IMR-90 (cell line): ENCODE measurements around the gene PEX14. TPM values are rescaled to one million over a fixed set of nuclear protein-coding genes. Genes with fewer than 3 reads are reported as not detected.

Experiments used
- ATAC-seq: fragments of 200-7000 bp; cut with Tn5 transposase; 2 replicates; pipeline ENCODE4 v1.9.1; 2020; ENCODE audit warnings: low read depth, mild to moderate bottlenecking, moderate library complexity
- BruUV-seq: library from RNA; stranded (reverse); fragments of 400-500 nt; replicated peaks from 2 replicates; lab custom pipeline; 2021; lab: Mats Ljungman, UMichigan
- CTCF ChIA-PET: fragments of 300-600 bp; formaldehyde crosslinking; extraction: SDS; loops from one replicate; lab custom pipeline; 2021; ENCODE audit warnings: antibody characterized with exemption; lab: Yijun Ruan, JAX
- POLR2A ChIA-PET: fragments of 300-600 bp; sonication (Branson Sonifier 250); formaldehyde crosslinking; loops from one replicate; lab custom pipeline; 2022; ENCODE audit warnings: antibody characterized with exemption; ENCODE audit not compliant: unreplicated experiment; lab: Charles Lee
- DNase-seq: peaks from one replicate; pipeline ENCODE4 v3.0.0; 2013
- H2AFZ ChIP-seq: replicated peaks from 2 replicates; pipeline ENCODE3; 2013; ENCODE audit warnings: low read length, mild to moderate bottlenecking; ENCODE audit not compliant: poor library complexity
- H2AK5ac ChIP-seq: 2 replicates; pipeline ENCODE4 v1.6.1; 2013; ENCODE audit warnings: low read depth, low read length, inconsistent platforms
- H2AK9ac ChIP-seq: replicated peaks from 2 replicates; pipeline ENCODE3; 2013; ENCODE audit warnings: mild to moderate bottlenecking, low read depth, low read length, moderate library complexity; ENCODE audit not compliant: poor library complexity
- H2BK120ac ChIP-seq: 2 replicates; pipeline ENCODE4 v1.6.1; 2013; ENCODE audit warnings: low read depth, low read length, inconsistent platforms
- H2BK15ac ChIP-seq: 3 replicates; pipeline ENCODE4 v1.6.1; 2013; ENCODE audit warnings: low read depth, low read length, inconsistent platforms
- H2BK20ac ChIP-seq: 2 replicates; pipeline ENCODE4 v1.6.1; 2013; ENCODE audit warnings: low read depth, mild to moderate bottlenecking, inconsistent platforms, low read length, moderate library complexity
- H2BK5ac ChIP-seq: 2 replicates; pipeline ENCODE4 v1.6.1; 2013; ENCODE audit warnings: mild to moderate bottlenecking, low read depth, low read length, inconsistent platforms; ENCODE audit not compliant: poor library complexity, severe bottlenecking
- H3K14ac ChIP-seq: replicated peaks from 2 replicates; pipeline ENCODE4 v1.6.1; 2013; ENCODE audit warnings: low read depth, low read length, inconsistent platforms
- H3K18ac ChIP-seq: 2 replicates; pipeline ENCODE4 v1.6.1; 2013; ENCODE audit warnings: low read depth, low read length, control low read depth
- H3K23ac ChIP-seq: 2 replicates; pipeline ENCODE4 v1.6.1; 2013; ENCODE audit warnings: low read depth, low read length, inconsistent platforms
- H3K27ac ChIP-seq: 2 replicates; pipeline ENCODE4 v1.5.1; 2013; ENCODE audit warnings: mild to moderate bottlenecking, control low read depth, low read length; ENCODE audit not compliant: insufficient read depth
- H3K27me3 ChIP-seq: 2 replicates; pipeline ENCODE4 v1.6.1; 2013; ENCODE audit warnings: low read length; ENCODE audit not compliant: control insufficient read depth, insufficient read depth
- H3K36me3 ChIP-seq: 2 replicates; pipeline ENCODE4 v1.6.1; 2013; ENCODE audit warnings: low read length, mixed read lengths; ENCODE audit not compliant: control insufficient read depth, insufficient read depth
- H3K4ac ChIP-seq: 2 replicates; pipeline ENCODE4 v1.6.1; 2013; ENCODE audit warnings: low read depth, low read length, inconsistent platforms
- H3K4me1 ChIP-seq: 2 replicates; pipeline ENCODE4 v1.6.1; 2013; ENCODE audit warnings: low read length, mixed read lengths; ENCODE audit not compliant: control insufficient read depth, insufficient read depth
- H3K4me2 ChIP-seq: 2 replicates; pipeline ENCODE4 v1.6.1; 2013; ENCODE audit warnings: low read depth, mild to moderate bottlenecking, control low read depth, low read length, moderate library complexity
- H3K4me3 ChIP-seq: 2 replicates; pipeline ENCODE4 v1.5.1; 2013; ENCODE audit warnings: low read depth, mild to moderate bottlenecking, control low read depth, low read length, moderate library complexity; ENCODE audit not compliant: insufficient read depth
- H3K56ac ChIP-seq: 2 replicates; pipeline ENCODE4 v1.6.1; 2013; ENCODE audit warnings: low read length, inconsistent platforms; ENCODE audit not compliant: insufficient read depth; ENCODE audit errors: extremely low read depth
- H3K79me1 ChIP-seq, 2 experiments: 2 replicates each; pipeline ENCODE4 v1.6.1; 2013; ENCODE audit warnings: low read length in 2 of 2, inconsistent platforms in 1 of 2, low read depth in 1 of 2
- H3K9ac ChIP-seq: 2 replicates; pipeline ENCODE4 v1.6.1; 2013; ENCODE audit warnings: low read depth, low read length, control low read depth
- H3K9me1 ChIP-seq: 2 replicates; pipeline ENCODE4 v1.6.1; 2013; ENCODE audit warnings: low read length, inconsistent platforms; ENCODE audit not compliant: insufficient read depth
- H3K9me3 ChIP-seq: 2 replicates; pipeline ENCODE4 v1.6.1; 2013; ENCODE audit warnings: low read length; ENCODE audit not compliant: control insufficient read depth, insufficient read depth
- H4K20me1 ChIP-seq: 2 replicates; pipeline ENCODE4 v1.6.1; 2013; ENCODE audit warnings: low read length, inconsistent platforms; ENCODE audit not compliant: insufficient read depth
- H4K5ac ChIP-seq: 2 replicates; pipeline ENCODE4 v1.6.1; 2013; ENCODE audit warnings: mild to moderate bottlenecking, low read depth, low read length, control low read depth
- H4K8ac ChIP-seq, 2 experiments: 2 replicates each; pipeline ENCODE4 v1.6.1; 2013; ENCODE audit warnings: low read depth in 2 of 2, low read length in 2 of 2, control low read depth in 1 of 2, inconsistent platforms in 1 of 2
- H4K91ac ChIP-seq: 2 replicates; pipeline ENCODE4 v1.6.1; 2013; ENCODE audit warnings: low read depth, low read length, inconsistent platforms; ENCODE audit not compliant: insufficient read depth
- BHLHE40 ChIP-seq: fragments of 150-350 bp; IDR thresholded peaks from 2 replicates; pipeline ENCODE4 v1.6.1; 2016; ENCODE audit warnings: mild to moderate bottlenecking, low read depth, low read length
- CEBPB ChIP-seq: IDR thresholded peaks from 2 replicates; pipeline ENCODE4 v1.6.1; 2012; ENCODE audit warnings: low read depth, low read length, improper control_type of control experiment
- CHD1 ChIP-seq: IDR thresholded peaks from 2 replicates; pipeline ENCODE4 v1.6.1; 2012; ENCODE audit warnings: low read depth, low read length, improper control_type of control experiment
- FOS ChIP-seq: fragments of 150-350 bp; IDR thresholded peaks from 2 replicates; pipeline ENCODE4 v1.6.1; 2016; ENCODE audit warnings: low read depth, low read length
- MAFK ChIP-seq: IDR thresholded peaks from 2 replicates; pipeline ENCODE4 v1.6.1; 2012; ENCODE audit warnings: low read depth, low read length, improper control_type of control experiment
- MAZ ChIP-seq: IDR thresholded peaks from 2 replicates; pipeline ENCODE4 v1.6.1; 2012; ENCODE audit warnings: low read depth, mild to moderate bottlenecking, low read length, improper control_type of control experiment, moderate library complexity, borderline replicate concordance
- MXI1 ChIP-seq: IDR thresholded peaks from 2 replicates; pipeline ENCODE4 v1.6.1; 2012; ENCODE audit warnings: low read depth, mild to moderate bottlenecking, low read length, moderate library complexity, borderline replicate concordance
- NFE2L2 ChIP-seq: fragments of 150-350 bp; IDR thresholded peaks from 2 replicates; pipeline ENCODE4 v1.6.1; 2016; ENCODE audit warnings: low read depth, mild to moderate bottlenecking, low read length
- POLR2A ChIP-seq: IDR thresholded peaks from 2 replicates; pipeline ENCODE4 v1.6.1; 2012; ENCODE audit warnings: mild to moderate bottlenecking, low read depth, low read length
- RAD21 ChIP-seq: IDR thresholded peaks from 2 replicates; pipeline ENCODE4 v1.6.1; 2012; ENCODE audit warnings: low read length, improper control_type of control experiment
- RCOR1 ChIP-seq: IDR thresholded peaks from 2 replicates; pipeline ENCODE4 v1.6.1; 2012; ENCODE audit warnings: mild to moderate bottlenecking, low read length, improper control_type of control experiment; ENCODE audit not compliant: insufficient replicate concordance
- RFX5 ChIP-seq: IDR thresholded peaks from 2 replicates; pipeline ENCODE4 v1.8.0; 2012; ENCODE audit warnings: low read depth, mild to moderate bottlenecking, low read length, moderate library complexity
- SMC3 ChIP-seq: fragments of 150-350 bp; IDR thresholded peaks from 2 replicates; pipeline ENCODE4 v1.6.1; 2016; ENCODE audit warnings: low read depth, mild to moderate bottlenecking, antibody characterized with exemption, low read length, moderate library complexity
- WGBS, 2 experiments: methylation state at CpG; one replicate each; pipeline versions ENCODE4 v1.1.5 to v1.1.7; 2013; ENCODE audit warnings: missing lambda C conversion rate in 2 of 2; ENCODE audit not compliant: insufficient read length in 1 of 2; ENCODE audit errors: extremely low coverage in 2 of 2; 5-methylcytosine and 5-hydroxymethylcytosine counted together
- dilution Hi-C: fragments of 300-500 bp; cut with HindIII; formaldehyde crosslinking; loops from one replicate; pipeline ENCODE4 v1.14.3; 2018; ENCODE audit warnings: low sequenced_read_pairs; ENCODE audit not compliant: unreplicated experiment
- in situ Hi-C: fragments of 300-500 bp; cut with MboI; formaldehyde crosslinking; loops from 3 replicates; pipeline ENCODE4 v1.14.3; 2019; ENCODE audit warnings: low sequenced_read_pairs, inconsistent platforms, mixed read lengths
- intact Hi-C: fragments of 100-400 bp; cut with micrococcal nuclease; formaldehyde crosslinking; loops from 2 replicates; pipeline ENCODE4 v1.10.0; 2022
- polyA plus RNA-seq, 3 experiments: library from polyadenylated mRNA; depleted of rRNA; stranded (reverse); fragments of >200 nt; gene quantifications; 2 replicates each; pipeline ENCODE4 v1.2.3, GENCODE V29; 2012; ENCODE audit warnings: low replicate concordance in 1 of 3
- total RNA-seq: library from RNA; depleted of rRNA; stranded (reverse); fragments of >200 nt; gene quantifications from 2 replicates; pipeline ENCODE4 v1.2.3, GENCODE V29; 2012
- TF ChIP-seq, protein P1 (sequence below): conservative IDR thresholded peaks from 2 replicates; pipeline ENCODE4 v1.5.1; 2012; ENCODE audit warnings: mild to moderate bottlenecking, low read depth, low read length, improper control_type of control experiment
- TF ChIP-seq, protein P2 (sequence below): fragments of 150-350 bp; IDR thresholded peaks from 2 replicates; pipeline ENCODE4 v1.6.1; 2017; ENCODE audit warnings: mild to moderate bottlenecking, antibody characterized with exemption, low read length, low read depth
- TF ChIP-seq, protein P3 (sequence below): fragments of 150-350 bp; IDR thresholded peaks from 2 replicates; pipeline ENCODE4 v1.6.1; 2016; ENCODE audit warnings: low read depth, mild to moderate bottlenecking, low read length, moderate library complexity, borderline replicate concordance

Gene PEX14
- total and polyA plus RNA-seq, 2 of the 4 experiments (the other 2 are of a cell fraction) = 9.5 to 22.5 TPM

DNA sequence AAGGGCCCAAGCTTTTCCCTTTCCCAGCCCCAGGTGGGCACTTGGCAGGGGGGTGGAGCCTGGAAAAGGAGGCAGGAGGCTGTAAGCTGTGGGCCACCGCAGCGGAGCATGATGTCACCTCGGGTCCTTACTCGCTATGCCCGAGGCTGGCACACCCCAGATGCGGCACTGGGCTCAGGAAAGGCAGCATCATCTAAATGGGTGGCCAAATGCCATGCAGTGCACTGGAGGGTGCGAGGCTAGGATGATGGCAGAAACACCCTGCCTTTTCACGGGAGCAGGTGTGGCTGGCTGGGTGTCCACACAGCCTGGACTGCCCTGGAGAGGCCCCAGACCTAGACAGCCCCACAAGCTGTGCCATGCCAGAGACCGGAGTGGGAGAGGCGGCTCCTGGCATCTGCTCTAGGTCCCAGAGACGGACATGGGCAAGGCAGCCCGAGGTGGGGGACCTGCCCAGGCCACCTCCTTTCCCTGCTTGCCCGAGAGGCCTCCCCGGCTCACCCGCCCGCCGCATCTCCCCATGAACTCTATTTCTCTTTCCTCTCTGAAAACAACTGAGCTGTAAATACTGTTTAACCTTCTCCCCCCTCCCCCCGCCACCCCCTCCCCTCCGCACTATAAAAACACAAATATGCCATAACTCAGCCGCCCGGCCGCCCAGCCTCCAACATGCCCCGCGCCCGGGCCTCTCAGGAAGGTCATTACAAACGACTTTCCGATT lies 197.0 kb downstream of the PEX14 start:
- Histone ChIP-seq H3K9me3 (no peaks in the 10 kb centered on the region), H2BK120ac (no peak overlapping the region), H4K91ac (no peak overlapping the region), H3K14ac (no peak overlapping the region), H4K20me1 (no peaks in the 10 kb centered on the region), H2AFZ (no peak overlapping the region), H2BK15ac (no peak overlapping the region), H3K23ac (no peak overlapping the region), H3K18ac (no peak overlapping the region), H2BK20ac (no peak overlapping the region), H3K79me1 (no peaks in the 10 kb centered on the region), H3K36me3 (no peaks in the 10 kb centered on the region), H3K4me3 (no peak overlapping the region), H4K5ac (no peak overlapping the region), H2AK5ac (no peak overlapping the region), H3K9me1 (no peaks in the 10 kb centered on the region), H3K56ac (no peak overlapping the region), H2AK9ac (no peak overlapping the region), H2BK5ac (no peak overlapping the region), H4K8ac (no peak overlapping the region), H3K27me3 (peaks cover 13% of the 10 kb centered on the region; the same call in 1 of the 2 replicates), H3K4me1 (no peaks in the 10 kb centered on the region; the same call in 1 of the 2 replicates), H3K4ac (no peak overlapping the region), H3K27ac (no peak overlapping the region), H3K4me2 (no peak overlapping the region), H3K9ac (no peak overlapping the region)
- intact Hi-C loops = no loop called here
- WGBS, 2 experiments = 55% methylated on average over 9 of the region's 27 CpGs; no CpG with 5 or more reads in 1 of the 2 experiments
- ChIA-PET CTCF (no interaction called here), POLR2A (no interaction called here)
- DNase-seq = no peak
- in situ Hi-C loops = no loop called here
- dilution Hi-C loops = no loop called here
- no peak for TF ChIP-seq MAZ
- TF ChIP-seq RCOR1 = no peak
- no peak for TF ChIP-seq CEBPB
- TF ChIP-seq, protein P1, sequence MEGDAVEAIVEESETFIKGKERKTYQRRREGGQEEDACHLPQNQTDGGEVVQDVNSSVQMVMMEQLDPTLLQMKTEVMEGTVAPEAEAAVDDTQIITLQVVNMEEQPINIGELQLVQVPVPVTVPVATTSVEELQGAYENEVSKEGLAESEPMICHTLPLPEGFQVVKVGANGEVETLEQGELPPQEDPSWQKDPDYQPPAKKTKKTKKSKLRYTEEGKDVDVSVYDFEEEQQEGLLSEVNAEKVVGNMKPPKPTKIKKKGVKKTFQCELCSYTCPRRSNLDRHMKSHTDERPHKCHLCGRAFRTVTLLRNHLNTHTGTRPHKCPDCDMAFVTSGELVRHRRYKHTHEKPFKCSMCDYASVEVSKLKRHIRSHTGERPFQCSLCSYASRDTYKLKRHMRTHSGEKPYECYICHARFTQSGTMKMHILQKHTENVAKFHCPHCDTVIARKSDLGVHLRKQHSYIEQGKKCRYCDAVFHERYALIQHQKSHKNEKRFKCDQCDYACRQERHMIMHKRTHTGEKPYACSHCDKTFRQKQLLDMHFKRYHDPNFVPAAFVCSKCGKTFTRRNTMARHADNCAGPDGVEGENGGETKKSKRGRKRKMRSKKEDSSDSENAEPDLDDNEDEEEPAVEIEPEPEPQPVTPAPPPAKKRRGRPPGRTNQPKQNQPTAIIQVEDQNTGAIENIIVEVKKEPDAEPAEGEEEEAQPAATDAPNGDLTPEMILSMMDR = no peak
- TF ChIP-seq, protein P2, sequence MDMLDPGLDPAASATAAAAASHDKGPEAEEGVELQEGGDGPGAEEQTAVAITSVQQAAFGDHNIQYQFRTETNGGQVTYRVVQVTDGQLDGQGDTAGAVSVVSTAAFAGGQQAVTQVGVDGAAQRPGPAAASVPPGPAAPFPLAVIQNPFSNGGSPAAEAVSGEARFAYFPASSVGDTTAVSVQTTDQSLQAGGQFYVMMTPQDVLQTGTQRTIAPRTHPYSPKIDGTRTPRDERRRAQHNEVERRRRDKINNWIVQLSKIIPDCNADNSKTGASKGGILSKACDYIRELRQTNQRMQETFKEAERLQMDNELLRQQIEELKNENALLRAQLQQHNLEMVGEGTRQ = no peak
- TF ChIP-seq, protein P3, sequence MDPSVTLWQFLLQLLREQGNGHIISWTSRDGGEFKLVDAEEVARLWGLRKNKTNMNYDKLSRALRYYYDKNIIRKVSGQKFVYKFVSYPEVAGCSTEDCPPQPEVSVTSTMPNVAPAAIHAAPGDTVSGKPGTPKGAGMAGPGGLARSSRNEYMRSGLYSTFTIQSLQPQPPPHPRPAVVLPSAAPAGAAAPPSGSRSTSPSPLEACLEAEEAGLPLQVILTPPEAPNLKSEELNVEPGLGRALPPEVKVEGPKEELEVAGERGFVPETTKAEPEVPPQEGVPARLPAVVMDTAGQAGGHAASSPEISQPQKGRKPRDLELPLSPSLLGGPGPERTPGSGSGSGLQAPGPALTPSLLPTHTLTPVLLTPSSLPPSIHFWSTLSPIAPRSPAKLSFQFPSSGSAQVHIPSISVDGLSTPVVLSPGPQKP = no peak
- no peak for TF ChIP-seq MAFK
- TF ChIP-seq MXI1 = no peak
- TF ChIP-seq POLR2A = no peak
- no peak for TF ChIP-seq FOS
- TF ChIP-seq BHLHE40 = no peak
- no peak for TF ChIP-seq RFX5
- TF ChIP-seq SMC3 = no peak
- no peak for TF ChIP-seq RAD21
- TF ChIP-seq NFE2L2 = no peak
- TF ChIP-seq CHD1 = no peak
- BruUV-seq = no TSS peak
- no peak for ATAC-seq
